ENCODE measurements around the gene SCGB1A1.

The SCGB1A1 gene

GRCh38 chr11:62419314-62419929, 589 bp downstream of the SCGB1A1 start:
- H3K9me3 ChIP-seq (ENCODE audit: low read length) = no peaks in the 10 kb centered on the region
- no peak for TF ChIP-seq EZH2 (IDR thresholded peaks at IDR 0.05; ENCODE audit: borderline replicate concordance, low read length)
- no peak for TF ChIP-seq CTCF (IDR thresholded peaks at IDR 0.05; ENCODE audit: low read length)
- no peaks in the 10 kb centered on the region for H3K9me2 ChIP-seq (ENCODE audit: low read depth, low read length)
- H3F3A ChIP-seq (ENCODE audit: insufficient read depth, low read length) = no peaks in the 10 kb centered on the region
- no peak overlapping the region for H3K9ac ChIP-seq (ENCODE audit: low read length)
- no peaks in the 10 kb centered on the region for H3K4me1 ChIP-seq (ENCODE audit: insufficient read depth, low read length, severe bottlenecking)
- no peak overlapping the region for H3K4me2 ChIP-seq (ENCODE audit: low read length)
- H3K36me3 ChIP-seq (ENCODE audit: insufficient read depth, low read length) = no peaks in the 10 kb centered on the region
- H3K27me3 ChIP-seq (ENCODE audit: insufficient read depth, low read length) = 0 out of 2 replicates have a peak, but pooled peaks cover 12% of the 10 kb centered on the region
- H3K27ac ChIP-seq (ENCODE audit: low read depth, low read length, poor library complexity, severe bottlenecking) = no peak overlapping the region
- no peaks in the 10 kb centered on the region for H3K79me2 ChIP-seq (ENCODE audit: insufficient read depth, low read length)
- no peak overlapping the region for H2AFZ ChIP-seq (ENCODE audit: low read length)
- H4K20me1 ChIP-seq (ENCODE audit: insufficient read depth, low read length) = no peaks in the 10 kb centered on the region
- H3K4me3 ChIP-seq (ENCODE audit: low read depth, low read length, poor library complexity, severe bottlenecking) = no peak overlapping the region

GRCh38 chr11:62419943-62420342, 1.1 kb downstream of the SCGB1A1 start:
- Histone ChIP-seq H2AFZ (ENCODE audit: low read length) (no peak overlapping the region), H3K79me2 (ENCODE audit: insufficient read depth, low read length) (no peaks in the 10 kb centered on the region), H3K4me2 (ENCODE audit: low read length) (no peak overlapping the region)

GRCh38 chr11:62420882-62421281, 2.0 kb downstream of the SCGB1A1 start:
- Histone ChIP-seq H3K36me3 (ENCODE audit: insufficient read depth, low read length) (no peaks in the 10 kb centered on the region), H3K9ac (ENCODE audit: low read length) (no peak overlapping the region), H3K79me2 (ENCODE audit: insufficient read depth, low read length) (no peaks in the 10 kb centered on the region)

More at GRCh38 chr11:62419943-62420342, 1.1 kb downstream of the SCGB1A1 start:
- no peak overlapping the region for H3K4me3 ChIP-seq (ENCODE audit: low read depth, low read length, poor library complexity, severe bottlenecking)
- H3K36me3 ChIP-seq (ENCODE audit: insufficient read depth, low read length) = no peaks in the 10 kb centered on the region
- H3K9me3 ChIP-seq (ENCODE audit: low read length) = no peaks in the 10 kb centered on the region
- H3K27me3 ChIP-seq (ENCODE audit: insufficient read depth, low read length) = 0 out of 2 replicates have a peak, but pooled peaks cover 13% of the 10 kb centered on the region
- H3F3A ChIP-seq (ENCODE audit: insufficient read depth, low read length) = no peaks in the 10 kb centered on the region
- H3K9ac ChIP-seq (ENCODE audit: low read length) = no peak overlapping the region
- TF ChIP-seq EZH2 (IDR thresholded peaks at IDR 0.05; ENCODE audit: borderline replicate concordance, low read length) (no peak), CTCF (IDR thresholded peaks at IDR 0.05; ENCODE audit: low read length) (no peak)
- no peak overlapping the region for H3K27ac ChIP-seq (ENCODE audit: low read depth, low read length, poor library complexity, severe bottlenecking)
- no peaks in the 10 kb centered on the region for H3K9me2 ChIP-seq (ENCODE audit: low read depth, low read length)
- no peaks in the 10 kb centered on the region for H4K20me1 ChIP-seq (ENCODE audit: insufficient read depth, low read length)
- H3K4me1 ChIP-seq (ENCODE audit: insufficient read depth, low read length, severe bottlenecking) = no peaks in the 10 kb centered on the region

More at GRCh38 chr11:62420882-62421281, 2.0 kb downstream of the SCGB1A1 start:
- Histone ChIP-seq H3K9me2 (ENCODE audit: low read depth, low read length) (no peaks in the 10 kb centered on the region), H3K27ac (ENCODE audit: low read depth, low read length, poor library complexity, severe bottlenecking) (no peak overlapping the region), H3K4me1 (ENCODE audit: insufficient read depth, low read length, severe bottlenecking) (no peaks in the 10 kb centered on the region), H4K20me1 (ENCODE audit: insufficient read depth, low read length) (no peaks in the 10 kb centered on the region), H3K27me3 (ENCODE audit: insufficient read depth, low read length) (0 out of 2 replicates have a peak, but pooled peaks cover 13% of the 10 kb centered on the region), H3K4me2 (ENCODE audit: low read length) (no peak overlapping the region), H3K9me3 (ENCODE audit: low read length) (no peaks in the 10 kb centered on the region), H2AFZ (ENCODE audit: low read length) (no peak overlapping the region), H3K4me3 (ENCODE audit: low read depth, low read length, poor library complexity, severe bottlenecking) (no peak overlapping the region), H3F3A (ENCODE audit: insufficient read depth, low read length) (no peaks in the 10 kb centered on the region)
- TF ChIP-seq EZH2 (IDR thresholded peaks at IDR 0.05; ENCODE audit: borderline replicate concordance, low read length) = no peak
- no peak for TF ChIP-seq CTCF (IDR thresholded peaks at IDR 0.05; ENCODE audit: low read length)
